ENCODE results near the gene SPHK2. TPM values are rescaled to one million over a fixed set of nuclear protein-coding genes. Genes with fewer than 3 reads are reported as not detected.

SPHK2 gene
- total RNA-seq, 2 donors from 2014 or later: 6.2 to 8.0 TPM

DNA sequence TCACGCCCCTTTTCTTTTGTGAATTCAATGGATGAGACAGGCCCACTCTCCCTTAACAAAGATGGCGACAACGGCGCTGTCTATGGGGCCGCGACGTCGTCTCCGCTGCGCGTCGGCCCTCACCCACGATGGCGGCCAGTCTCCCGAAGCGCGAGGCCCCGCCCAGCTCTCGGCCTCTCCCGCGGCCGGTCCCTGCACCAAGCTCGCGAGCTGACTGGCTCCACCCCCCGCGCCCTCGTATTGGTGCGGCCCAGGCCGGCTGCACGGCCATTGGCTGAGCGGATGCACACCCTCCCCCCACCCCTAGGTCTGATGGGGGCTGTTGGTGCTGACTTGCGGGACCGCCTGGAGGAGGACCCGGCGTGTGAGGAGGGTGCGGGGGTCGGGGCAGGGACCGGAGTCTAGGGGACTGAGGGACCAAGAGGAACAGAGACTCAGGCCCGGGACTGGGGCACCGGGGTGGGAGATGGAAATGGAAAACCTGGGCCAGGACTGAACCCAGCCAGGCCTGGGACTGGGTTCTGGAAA lies 4.8 kb downstream of the SPHK2 start:
- Histone ChIP-seq H3K9me3 (no peaks in the 10 kb centered on the region), H3K4me3 (peak overlapping the region; percentile 36 to 57), H3K4me1 (peaks cover 0 to 35% of the 10 kb centered on the region in 2 donors), H3K27ac (peak overlapping the region; percentile 78 to 83), H3K27me3 (no peaks in the 10 kb centered on the region), H3K36me3 (peaks cover 7% of the 10 kb centered on the region)
- TF ChIP-seq, protein P1, sequence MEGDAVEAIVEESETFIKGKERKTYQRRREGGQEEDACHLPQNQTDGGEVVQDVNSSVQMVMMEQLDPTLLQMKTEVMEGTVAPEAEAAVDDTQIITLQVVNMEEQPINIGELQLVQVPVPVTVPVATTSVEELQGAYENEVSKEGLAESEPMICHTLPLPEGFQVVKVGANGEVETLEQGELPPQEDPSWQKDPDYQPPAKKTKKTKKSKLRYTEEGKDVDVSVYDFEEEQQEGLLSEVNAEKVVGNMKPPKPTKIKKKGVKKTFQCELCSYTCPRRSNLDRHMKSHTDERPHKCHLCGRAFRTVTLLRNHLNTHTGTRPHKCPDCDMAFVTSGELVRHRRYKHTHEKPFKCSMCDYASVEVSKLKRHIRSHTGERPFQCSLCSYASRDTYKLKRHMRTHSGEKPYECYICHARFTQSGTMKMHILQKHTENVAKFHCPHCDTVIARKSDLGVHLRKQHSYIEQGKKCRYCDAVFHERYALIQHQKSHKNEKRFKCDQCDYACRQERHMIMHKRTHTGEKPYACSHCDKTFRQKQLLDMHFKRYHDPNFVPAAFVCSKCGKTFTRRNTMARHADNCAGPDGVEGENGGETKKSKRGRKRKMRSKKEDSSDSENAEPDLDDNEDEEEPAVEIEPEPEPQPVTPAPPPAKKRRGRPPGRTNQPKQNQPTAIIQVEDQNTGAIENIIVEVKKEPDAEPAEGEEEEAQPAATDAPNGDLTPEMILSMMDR (IDR thresholded peaks at IDR 0.05): no peak
- DNase-seq (ENCODE audit: low spot score): peak; percentile 97

DNA sequence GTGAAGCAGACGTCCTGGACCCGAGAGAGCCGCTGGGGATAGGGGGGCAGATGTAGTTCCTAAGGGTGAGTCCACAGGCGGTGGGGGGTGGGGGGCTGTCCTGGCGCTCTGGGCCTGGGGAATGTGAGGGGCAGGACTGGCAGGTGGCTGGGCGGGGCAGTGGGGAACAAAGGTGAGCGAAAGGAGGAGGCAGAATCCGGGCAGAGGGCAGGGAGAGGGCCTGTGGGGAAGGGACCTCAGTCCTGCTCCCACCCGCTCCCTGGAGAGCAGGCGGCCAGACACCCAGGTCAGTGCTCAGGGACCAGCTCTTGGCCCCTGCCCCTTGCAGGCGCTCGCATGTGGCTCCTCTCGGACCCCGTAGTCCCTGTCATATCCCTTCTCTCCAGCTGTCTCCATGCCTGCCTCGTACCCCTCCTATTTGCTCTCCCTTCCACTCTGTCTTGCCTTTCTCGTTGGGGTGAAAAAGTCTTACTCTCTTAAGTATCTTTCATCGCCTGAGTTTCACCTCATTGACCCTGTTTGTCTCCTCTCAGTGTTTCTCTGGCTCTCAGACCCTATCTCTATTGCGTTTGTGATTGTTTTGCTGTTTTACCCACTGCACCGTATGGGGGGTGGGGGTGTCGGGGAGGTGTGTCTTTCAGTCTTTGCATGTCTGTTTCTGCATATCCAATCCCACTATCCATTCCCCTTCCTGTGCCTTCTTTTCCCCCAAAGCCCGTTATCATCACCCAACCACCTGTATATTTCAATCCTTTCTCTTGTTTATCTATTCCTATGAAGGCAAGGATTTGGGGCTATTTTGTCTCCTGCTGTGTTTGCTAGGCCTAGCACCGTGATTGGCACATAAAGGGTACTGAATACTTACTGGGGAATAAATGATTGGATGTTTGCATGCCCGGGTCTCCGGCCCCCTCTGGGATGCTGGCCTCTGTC lies 5.8 kb downstream of the SPHK2 start:
- H3K9me3 ChIP-seq: no peaks in the 10 kb centered on the region
- no peak for DNase-seq (ENCODE audit: low spot score)
- no peaks in the 10 kb centered on the region for H3K27me3 ChIP-seq
- H3K4me1 ChIP-seq: peaks cover 0 to 35% of the 10 kb centered on the region in 2 donors
- H3K4me3 ChIP-seq: peak overlapping the region; percentile 36 to 57
- TF ChIP-seq, protein P1 (IDR thresholded peaks at IDR 0.05): no peak
- peak overlapping the region; percentile 78 to 83 for H3K27ac ChIP-seq
- H3K36me3 ChIP-seq: peaks cover 7% of the 10 kb centered on the region

DNA sequence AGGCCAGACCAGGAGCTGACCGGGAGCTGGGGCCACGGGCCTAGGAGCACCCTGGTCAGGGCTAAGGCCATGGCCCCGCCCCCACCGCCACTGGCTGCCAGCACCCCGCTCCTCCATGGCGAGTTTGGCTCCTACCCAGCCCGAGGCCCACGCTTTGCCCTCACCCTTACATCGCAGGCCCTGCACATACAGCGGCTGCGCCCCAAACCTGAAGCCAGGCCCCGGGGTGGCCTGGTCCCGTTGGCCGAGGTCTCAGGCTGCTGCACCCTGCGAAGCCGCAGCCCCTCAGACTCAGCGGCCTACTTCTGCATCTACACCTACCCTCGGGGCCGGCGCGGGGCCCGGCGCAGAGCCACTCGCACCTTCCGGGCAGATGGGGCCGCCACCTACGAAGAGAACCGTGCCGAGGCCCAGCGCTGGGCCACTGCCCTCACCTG lies 6.6 kb downstream of the SPHK2 start:
- H3K27ac ChIP-seq: no peak overlapping the region
- H3K4me3 ChIP-seq: no peak overlapping the region
- H3K27me3 ChIP-seq: no peaks in the 10 kb centered on the region
- H3K4me1 ChIP-seq: peaks cover 0 to 41% of the 10 kb centered on the region in 2 donors
- DNase-seq (ENCODE audit: low spot score): no peak
- peaks cover 7% of the 10 kb centered on the region for H3K36me3 ChIP-seq
- H3K9me3 ChIP-seq: no peaks in the 10 kb centered on the region
- TF ChIP-seq, protein P1 (IDR thresholded peaks at IDR 0.05): no peak

DNA sequence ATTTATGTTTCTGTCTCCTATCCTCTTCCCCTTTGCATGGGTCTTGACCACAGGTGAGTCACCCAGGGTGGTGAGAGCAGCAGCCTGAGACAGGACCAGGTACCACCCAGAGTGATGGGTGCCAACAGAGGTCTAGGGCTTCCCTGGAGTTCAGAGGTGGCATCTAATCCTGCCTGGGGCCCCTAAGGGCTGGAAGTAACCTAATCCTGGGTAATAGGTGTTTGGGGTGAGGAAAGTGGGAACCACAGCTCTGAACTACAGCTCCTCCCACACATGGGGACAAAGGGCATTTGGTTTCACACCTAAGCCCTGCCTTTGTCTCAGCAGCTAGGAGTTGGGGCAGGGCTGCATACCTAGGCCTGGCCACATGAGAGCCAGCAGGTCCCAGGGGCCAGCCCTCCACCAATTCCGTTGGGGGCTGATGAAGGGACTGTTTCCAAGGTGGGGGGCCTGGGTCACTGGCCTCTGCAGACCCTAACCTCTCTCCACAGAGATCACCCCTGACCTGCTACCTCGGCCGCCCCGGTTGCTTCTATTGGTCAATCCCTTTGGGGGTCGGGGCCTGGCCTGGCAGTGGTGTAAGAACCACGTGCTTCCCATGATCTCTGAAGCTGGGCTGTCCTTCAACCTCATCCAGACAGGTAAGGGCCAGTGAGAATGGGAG lies 8.0 kb downstream of the SPHK2 start:
- Histone ChIP-seq H3K4me1 (peaks cover 0 to 52% of the 10 kb centered on the region in 2 donors), H3K4me3 (no peak overlapping the region), H3K9me3 (no peaks in the 10 kb centered on the region), H3K27ac (no peak overlapping the region), H3K27me3 (no peaks in the 10 kb centered on the region), H3K36me3 (peaks cover 7% of the 10 kb centered on the region)
- DNase-seq (ENCODE audit: low spot score): no peak
- TF ChIP-seq, protein P1 (IDR thresholded peaks at IDR 0.05): no peak

DNA sequence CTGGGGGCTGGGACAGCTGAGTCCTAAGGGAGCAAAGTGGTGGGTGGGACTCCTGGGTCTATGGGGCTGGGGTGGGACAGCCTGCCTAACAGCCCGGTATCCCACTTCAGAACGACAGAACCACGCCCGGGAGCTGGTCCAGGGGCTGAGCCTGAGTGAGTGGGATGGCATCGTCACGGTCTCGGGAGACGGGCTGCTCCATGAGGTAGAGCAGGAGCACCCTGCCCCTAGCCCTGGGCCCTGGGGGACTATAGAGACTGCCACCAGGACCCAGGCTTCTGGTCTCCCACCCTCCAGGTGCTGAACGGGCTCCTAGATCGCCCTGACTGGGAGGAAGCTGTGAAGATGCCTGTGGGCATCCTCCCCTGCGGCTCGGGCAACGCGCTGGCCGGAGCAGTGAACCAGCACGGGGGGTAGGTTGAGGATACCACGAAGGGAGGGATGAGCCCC lies 8.6 kb downstream of the SPHK2 start:
- no peak overlapping the region for H3K4me3 ChIP-seq
- no peaks in the 10 kb centered on the region for H3K9me3 ChIP-seq
- no peak overlapping the region for H3K27ac ChIP-seq
- H3K27me3 ChIP-seq: no peaks in the 10 kb centered on the region
- peaks cover 0 to 58% of the 10 kb centered on the region in 2 donors for H3K4me1 ChIP-seq
- no peak for DNase-seq (ENCODE audit: low spot score)
- peaks cover 7% of the 10 kb centered on the region for H3K36me3 ChIP-seq
- TF ChIP-seq, protein P1 (IDR thresholded peaks at IDR 0.05): no peak

All from right atrium auricular region (tissue), 2 donors.